CD4-positive, alpha-beta T cell (primary cell): Measurements from ENCODE around the gene VPS13D. TPM values are rescaled to one million over a fixed set of nuclear protein-coding genes. Genes with fewer than 3 reads are reported as not detected.

Source experiments
- ATAC-seq: fragments of 200-7000 bp; cut with Tn5 transposase; one replicate; pipeline ENCODE4 v1.10.0; 2022; ENCODE audit warnings: mild to moderate bottlenecking; ENCODE audit not compliant: poor library complexity
- CTCF ChIA-PET: fragments of 350-600 bp; sonication (Branson Sonifier 250); formaldehyde crosslinking; loops from one replicate; lab custom pipeline; 2021; ENCODE audit warnings: antibody characterized with exemption, inconsistent platforms; lab: Charles Lee
- POLR2A ChIA-PET: fragments of 350-600 bp; sonication (Branson Sonifier 250); formaldehyde crosslinking; loops from one replicate; lab custom pipeline; 2021; ENCODE audit warnings: antibody characterized with exemption, inconsistent platforms; lab: Charles Lee
- DNase-seq, 14 experiments: peaks; one replicate each; pipeline ENCODE4 v3.0.0-alpha.2; 2013 to 2020; ENCODE audit warnings: mixed read lengths in 2 of 14
- H3K27ac ChIP-seq, 2 donors: one replicate each; pipeline versions ENCODE4 v1.5.1 to v1.7.0; 2013; ENCODE audit warnings: low read length in 2 of 2, low read depth in 1 of 2, mild to moderate bottlenecking in 1 of 2
- H3K27me3 ChIP-seq, 2 experiments: 1 replicate in 1 of 2; 2 replicates in 1 of 2; pipeline versions ENCODE4 v1.6.1 to v1.7.0; 2013; ENCODE audit warnings: low read length in 2 of 2, control low read depth in 1 of 2, mild to moderate bottlenecking in 1 of 2, moderate library complexity in 1 of 2; ENCODE audit not compliant: insufficient read depth in 2 of 2, control insufficient read depth in 1 of 2
- H3K36me3 ChIP-seq: one replicate; pipeline ENCODE4 v1.6.1; 2013; ENCODE audit warnings: low read length, control low read depth; ENCODE audit not compliant: insufficient read depth
- H3K4me1 ChIP-seq: one replicate; pipeline ENCODE4 v1.6.1; 2013; ENCODE audit warnings: low read length, control low read depth; ENCODE audit not compliant: insufficient read depth
- H3K4me3 ChIP-seq: one replicate; pipeline ENCODE4 v1.5.1; 2013; ENCODE audit warnings: mild to moderate bottlenecking, low read length, moderate library complexity
- H3K9me3 ChIP-seq, 2 experiments: 1 replicate in 1 of 2; 2 replicates in 1 of 2; pipeline versions ENCODE4 v1.6.1 to v1.7.0; 2013; ENCODE audit warnings: low read length in 2 of 2, mild to moderate bottlenecking in 2 of 2, control low read depth in 1 of 2, moderate library complexity in 1 of 2; ENCODE audit not compliant: control insufficient read depth in 1 of 2, insufficient read depth in 1 of 2
- H3K27ac Mint-ChIP-seq: one replicate; pipeline ENCODE4 v1.8.0; 2020; ENCODE audit warnings: mixed read lengths
- H3K27me3 Mint-ChIP-seq: one replicate; pipeline ENCODE4 v1.8.0; 2021; ENCODE audit warnings: mixed read lengths
- H3K36me3 Mint-ChIP-seq: one replicate; pipeline ENCODE4 v1.8.0; 2021; ENCODE audit warnings: low read depth, mixed read lengths
- H3K4me1 Mint-ChIP-seq: one replicate; pipeline ENCODE4 v1.8.0; 2021; ENCODE audit warnings: low read depth, mixed read lengths
- H3K4me3 Mint-ChIP-seq: one replicate; pipeline ENCODE4 v1.8.0; 2020; ENCODE audit warnings: mild to moderate bottlenecking, mixed read lengths
- H3K9me3 Mint-ChIP-seq: one replicate; pipeline ENCODE4 v1.8.0; 2020; ENCODE audit warnings: mixed read lengths
- intact Hi-C, 2 experiments: fragments of 100-400 bp; cut with DNase I in 1 of 2; cut with micrococcal nuclease in 1 of 2; formaldehyde crosslinking; loops; one replicate each; pipeline versions ENCODE4 v1.15.1 to v1.9.0; 2023 to 2025; cut with DNase I, micrococcal nuclease
- total RNA-seq, 174 experiments: library from RNA in 2 of 174; stranded (reverse) in 2 of 174; gene quantifications; one replicate each; pipeline ENCODE4 v1.2.3 and lab custom pipeline; 2021 to 2026
- TF ChIP-seq, protein P1 (sequence below): fragments of 200-600 bp; IDR thresholded peaks from one replicate; pipeline ENCODE4 v1.8.0; 2022; ENCODE audit warnings: antibody characterized with exemption, mild to moderate bottlenecking

The VPS13D gene
- total RNA-seq, 2 experiments from 2014 or later: 63.0 to 67.3 TPM

DNA sequence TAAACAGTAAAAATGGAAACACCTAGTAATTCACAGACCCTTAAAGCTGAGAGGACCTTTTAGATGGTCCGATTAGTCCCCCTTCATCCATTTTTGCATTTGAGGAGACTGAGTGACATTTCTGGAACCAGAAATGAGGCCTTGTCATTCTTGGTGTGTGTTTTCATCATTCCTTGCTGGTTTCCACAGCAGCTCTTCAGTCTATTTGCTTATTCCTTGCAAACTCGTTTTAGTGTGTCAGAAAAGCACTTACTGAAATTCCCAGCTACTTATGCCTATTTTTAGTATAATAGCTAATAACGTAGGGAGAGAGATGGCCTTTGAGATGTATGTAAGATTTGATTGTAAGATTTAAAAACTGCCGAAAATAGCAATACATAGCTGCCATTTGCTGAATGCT lies 70.9 kb downstream of the VPS13D start:
- H3K27ac ChIP-seq: no peak overlapping the region
- no peaks in the 10 kb centered on the region for H3K27me3 ChIP-seq
- Mint-ChIP-seq H3K27me3 (no peaks in the 10 kb centered on the region), H3K4me3 (no peak overlapping the region), H3K27ac (no peak overlapping the region), H3K4me1 (peaks cover 6% of the 10 kb centered on the region), H3K9me3 (no peaks in the 10 kb centered on the region), H3K36me3 (peaks cover 98% of the 10 kb centered on the region)
- ATAC-seq (no peak), DNase-seq (no peak)
- POLR2A ChIA-PET: interaction anchor here (1.3 kb wide), 1 partner anchor 318 kb away, joined by 3 read pairs; no protein-coding TSS in a partner anchor
- TF ChIP-seq, protein P1, sequence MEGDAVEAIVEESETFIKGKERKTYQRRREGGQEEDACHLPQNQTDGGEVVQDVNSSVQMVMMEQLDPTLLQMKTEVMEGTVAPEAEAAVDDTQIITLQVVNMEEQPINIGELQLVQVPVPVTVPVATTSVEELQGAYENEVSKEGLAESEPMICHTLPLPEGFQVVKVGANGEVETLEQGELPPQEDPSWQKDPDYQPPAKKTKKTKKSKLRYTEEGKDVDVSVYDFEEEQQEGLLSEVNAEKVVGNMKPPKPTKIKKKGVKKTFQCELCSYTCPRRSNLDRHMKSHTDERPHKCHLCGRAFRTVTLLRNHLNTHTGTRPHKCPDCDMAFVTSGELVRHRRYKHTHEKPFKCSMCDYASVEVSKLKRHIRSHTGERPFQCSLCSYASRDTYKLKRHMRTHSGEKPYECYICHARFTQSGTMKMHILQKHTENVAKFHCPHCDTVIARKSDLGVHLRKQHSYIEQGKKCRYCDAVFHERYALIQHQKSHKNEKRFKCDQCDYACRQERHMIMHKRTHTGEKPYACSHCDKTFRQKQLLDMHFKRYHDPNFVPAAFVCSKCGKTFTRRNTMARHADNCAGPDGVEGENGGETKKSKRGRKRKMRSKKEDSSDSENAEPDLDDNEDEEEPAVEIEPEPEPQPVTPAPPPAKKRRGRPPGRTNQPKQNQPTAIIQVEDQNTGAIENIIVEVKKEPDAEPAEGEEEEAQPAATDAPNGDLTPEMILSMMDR: no peak
- no peaks in the 10 kb centered on the region for H3K4me1 ChIP-seq
- intact Hi-C loops: no loop called here
- CTCF ChIA-PET: interaction anchor here (0.9 to 1.7 kb wide), 3 partner anchors 26 to 358 kb away, joined by 3 to 5 read pairs (median 3); no protein-coding TSS in a partner anchor
- H3K9me3 ChIP-seq: no peaks in the 10 kb centered on the region
- H3K4me3 ChIP-seq: no peak overlapping the region
- peaks cover 75% of the 10 kb centered on the region for H3K36me3 ChIP-seq

DNA sequence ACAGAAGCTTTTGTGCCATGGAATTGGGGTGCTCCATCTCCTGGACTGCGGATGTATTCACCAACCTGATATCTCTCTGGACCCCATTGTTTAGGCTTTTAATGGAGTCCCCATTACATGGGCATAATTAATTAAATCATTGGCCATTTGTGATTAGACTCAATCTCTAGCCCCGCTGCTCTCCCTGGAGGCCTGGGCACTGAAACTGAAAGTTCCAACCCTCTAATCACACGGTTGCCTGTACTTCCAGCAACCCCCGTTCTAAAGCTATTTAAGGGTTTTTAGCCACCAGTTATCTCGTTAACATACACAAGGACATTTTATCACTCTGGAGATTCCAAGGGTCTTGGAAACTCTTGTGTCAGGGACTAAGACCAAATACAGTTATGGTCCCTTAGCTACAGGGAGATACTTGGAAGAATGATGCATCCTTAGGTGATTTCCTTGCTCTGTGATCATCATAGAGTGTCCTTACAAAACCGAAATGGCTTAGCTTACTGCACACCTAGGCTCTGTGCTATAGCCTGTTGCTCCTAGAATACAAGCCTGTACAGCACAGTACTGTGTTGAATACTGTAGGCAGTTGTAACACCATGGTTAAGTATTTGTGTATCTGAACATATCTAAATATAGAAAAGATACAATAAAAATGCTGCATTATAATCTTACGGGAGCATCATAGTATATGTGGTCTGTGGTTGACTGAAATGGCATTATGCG lies 71.8 kb downstream of the VPS13D start:
- Mint-ChIP-seq H3K9me3 (no peaks in the 10 kb centered on the region), H3K4me3 (no peak overlapping the region), H3K27ac (no peak overlapping the region), H3K36me3 (peaks cover 98% of the 10 kb centered on the region), H3K4me1 (peaks cover 10% of the 10 kb centered on the region), H3K27me3 (no peaks in the 10 kb centered on the region)
- intact Hi-C loops: no loop called here
- Histone ChIP-seq H3K36me3 (peaks cover 77% of the 10 kb centered on the region), H3K9me3 (no peaks in the 10 kb centered on the region), H3K4me1 (no peaks in the 10 kb centered on the region), H3K4me3 (no peak overlapping the region), H3K27ac (no peak overlapping the region), H3K27me3 (no peaks in the 10 kb centered on the region)
- CTCF ChIA-PET: interaction anchor here (0.9 to 1.7 kb wide), 2 partner anchors 318 to 357 kb away, joined by 3 to 5 read pairs; no protein-coding TSS in a partner anchor
- POLR2A ChIA-PET: interaction anchor here (1.3 kb wide), 1 partner anchor 317 kb away, joined by 3 read pairs; no protein-coding TSS in a partner anchor
- TF ChIP-seq, protein P1: no peak
- ATAC-seq: no peak
- no peak for DNase-seq

DNA sequence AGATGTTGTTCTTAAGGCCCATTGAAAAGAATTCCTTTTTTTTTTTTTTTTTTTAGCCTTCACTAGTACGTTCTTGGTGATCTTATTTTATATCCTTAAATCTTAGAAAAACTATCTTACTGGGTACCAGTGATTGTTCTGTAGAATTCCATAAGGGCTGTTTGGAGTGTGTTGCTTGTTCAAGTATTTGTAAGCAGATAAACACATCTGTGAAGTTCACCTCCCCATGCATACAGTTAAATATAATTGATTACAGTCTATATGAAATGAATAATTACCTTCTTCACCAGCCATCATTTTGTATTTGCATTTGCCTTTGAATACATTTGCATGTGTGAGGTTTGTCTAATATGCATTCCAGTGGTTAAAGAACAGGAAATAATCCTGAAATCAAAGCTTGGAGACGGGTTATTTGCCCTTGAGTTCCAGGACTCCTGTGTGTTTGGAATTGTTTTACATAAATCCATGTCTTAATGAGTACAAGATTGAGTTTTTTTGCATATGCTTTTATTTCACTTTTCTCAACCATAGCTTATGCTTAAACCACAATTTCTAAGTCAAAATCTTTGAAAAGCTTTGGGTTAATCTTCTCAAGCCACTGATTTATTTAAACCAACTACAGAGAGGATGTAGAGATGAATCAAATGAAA lies 73.1 kb downstream of the VPS13D start:
- ChIA-PET CTCF (no interaction called here), POLR2A (no interaction called here)
- TF ChIP-seq, protein P1: no peak
- peaks cover 98% of the 10 kb centered on the region for H3K36me3 Mint-ChIP-seq
- H3K27me3 Mint-ChIP-seq: no peaks in the 10 kb centered on the region
- H3K27ac ChIP-seq: no peak overlapping the region
- no peaks in the 10 kb centered on the region for H3K4me1 ChIP-seq
- no peak overlapping the region for H3K4me3 Mint-ChIP-seq
- no peaks in the 10 kb centered on the region for H3K9me3 ChIP-seq
- no peaks in the 10 kb centered on the region for H3K9me3 Mint-ChIP-seq
- DNase-seq (no peak), ATAC-seq (no peak)
- H3K27me3 ChIP-seq: no peaks in the 10 kb centered on the region
- H3K4me3 ChIP-seq: no peak overlapping the region
- no peak overlapping the region for H3K27ac Mint-ChIP-seq
- intact Hi-C loops: no loop called here
- H3K4me1 Mint-ChIP-seq: peaks cover 10% of the 10 kb centered on the region
- H3K36me3 ChIP-seq: peaks cover 79% of the 10 kb centered on the region
